ENCODE measurements around the gene SLC47A2.

GRCh38 chr17:19664136-19664820 is 52.1 kb downstream of the SLC47A2 start:
- TF ChIP-seq CTCF (conservative IDR thresholded peaks at IDR 0.05; ENCODE audit: low read depth in 2 of 2) (no peak), EZH2 (IDR thresholded peaks at IDR 0.05; ENCODE audit: low read depth, unreplicated experiment) (no peak), ZNF331 (CRISPR knock-in tag; IDR thresholded peaks at IDR 0.05; ENCODE audit: low read depth) (no peak), POLR2AphosphoS5 (IDR thresholded peaks at IDR 0.05; ENCODE audit: low read depth) (no peak), JUNB (IDR thresholded peaks at IDR 0.05; ENCODE audit: unreplicated experiment) (no peak), EZH2phosphoT487 (IDR thresholded peaks at IDR 0.05; ENCODE audit: unreplicated experiment) (no peak)
- TF ChIP-seq, protein P1, sequence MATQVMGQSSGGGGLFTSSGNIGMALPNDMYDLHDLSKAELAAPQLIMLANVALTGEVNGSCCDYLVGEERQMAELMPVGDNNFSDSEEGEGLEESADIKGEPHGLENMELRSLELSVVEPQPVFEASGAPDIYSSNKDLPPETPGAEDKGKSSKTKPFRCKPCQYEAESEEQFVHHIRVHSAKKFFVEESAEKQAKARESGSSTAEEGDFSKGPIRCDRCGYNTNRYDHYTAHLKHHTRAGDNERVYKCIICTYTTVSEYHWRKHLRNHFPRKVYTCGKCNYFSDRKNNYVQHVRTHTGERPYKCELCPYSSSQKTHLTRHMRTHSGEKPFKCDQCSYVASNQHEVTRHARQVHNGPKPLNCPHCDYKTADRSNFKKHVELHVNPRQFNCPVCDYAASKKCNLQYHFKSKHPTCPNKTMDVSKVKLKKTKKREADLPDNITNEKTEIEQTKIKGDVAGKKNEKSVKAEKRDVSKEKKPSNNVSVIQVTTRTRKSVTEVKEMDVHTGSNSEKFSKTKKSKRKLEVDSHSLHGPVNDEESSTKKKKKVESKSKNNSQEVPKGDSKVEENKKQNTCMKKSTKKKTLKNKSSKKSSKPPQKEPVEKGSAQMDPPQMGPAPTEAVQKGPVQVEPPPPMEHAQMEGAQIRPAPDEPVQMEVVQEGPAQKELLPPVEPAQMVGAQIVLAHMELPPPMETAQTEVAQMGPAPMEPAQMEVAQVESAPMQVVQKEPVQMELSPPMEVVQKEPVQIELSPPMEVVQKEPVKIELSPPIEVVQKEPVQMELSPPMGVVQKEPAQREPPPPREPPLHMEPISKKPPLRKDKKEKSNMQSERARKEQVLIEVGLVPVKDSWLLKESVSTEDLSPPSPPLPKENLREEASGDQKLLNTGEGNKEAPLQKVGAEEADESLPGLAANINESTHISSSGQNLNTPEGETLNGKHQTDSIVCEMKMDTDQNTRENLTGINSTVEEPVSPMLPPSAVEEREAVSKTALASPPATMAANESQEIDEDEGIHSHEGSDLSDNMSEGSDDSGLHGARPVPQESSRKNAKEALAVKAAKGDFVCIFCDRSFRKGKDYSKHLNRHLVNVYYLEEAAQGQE (IDR thresholded peaks at IDR 0.05; ENCODE audit: unreplicated experiment): no peak
- TF ChIP-seq, protein P2, sequence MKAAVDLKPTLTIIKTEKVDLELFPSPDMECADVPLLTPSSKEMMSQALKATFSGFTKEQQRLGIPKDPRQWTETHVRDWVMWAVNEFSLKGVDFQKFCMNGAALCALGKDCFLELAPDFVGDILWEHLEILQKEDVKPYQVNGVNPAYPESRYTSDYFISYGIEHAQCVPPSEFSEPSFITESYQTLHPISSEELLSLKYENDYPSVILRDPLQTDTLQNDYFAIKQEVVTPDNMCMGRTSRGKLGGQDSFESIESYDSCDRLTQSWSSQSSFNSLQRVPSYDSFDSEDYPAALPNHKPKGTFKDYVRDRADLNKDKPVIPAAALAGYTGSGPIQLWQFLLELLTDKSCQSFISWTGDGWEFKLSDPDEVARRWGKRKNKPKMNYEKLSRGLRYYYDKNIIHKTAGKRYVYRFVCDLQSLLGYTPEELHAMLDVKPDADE (IDR thresholded peaks at IDR 0.05): no peak
